Hepatocyte (in vitro differentiated cells): ENCODE results near the gene MTFP1. TPM values are rescaled to one million over a fixed set of nuclear protein-coding genes. Genes with fewer than 3 reads are reported as not detected.

Source experiments
- DNase-seq: peaks from one replicate; pipeline ENCODE4 v3.0.0-alpha.2; 2016; ENCODE audit warnings: low spot score
- H2AFZ ChIP-seq: fragments of 200-600 bp; sonication (generic); 2 replicates; pipeline ENCODE4 v1.6.0; 2016; ENCODE audit warnings: antibody characterized with exemption, mild to moderate bottlenecking
- H3K27ac ChIP-seq: fragments of 200-600 bp; sonication (generic); 2 replicates; pipeline ENCODE4 v1.5.1; 2016; ENCODE audit warnings: mild to moderate bottlenecking
- H3K27me3 ChIP-seq: fragments of 200-600 bp; sonication (generic); 2 replicates; pipeline ENCODE4 v1.6.1; 2016
- H3K36me3 ChIP-seq: fragments of 200-600 bp; sonication (generic); replicated peaks from 2 replicates; pipeline ENCODE4 v1.5.1; 2016; ENCODE audit warnings: low read depth; ENCODE audit not compliant: insufficient read depth
- H3K4me1 ChIP-seq: fragments of 200-600 bp; sonication (generic); 2 replicates; pipeline ENCODE4 v1.5.1; 2016; ENCODE audit warnings: mild to moderate bottlenecking, moderate library complexity; ENCODE audit not compliant: insufficient read depth
- H3K4me2 ChIP-seq: fragments of 200-600 bp; sonication (generic); 2 replicates; pipeline ENCODE4 v1.6.0; 2016
- H3K4me3 ChIP-seq: fragments of 200-600 bp; sonication (generic); 2 replicates; pipeline ENCODE4 v1.5.1; 2016; ENCODE audit warnings: mild to moderate bottlenecking
- H3K79me2 ChIP-seq: fragments of 200-600 bp; sonication (generic); 2 replicates; pipeline ENCODE4 v1.6.0; 2017; ENCODE audit warnings: mild to moderate bottlenecking
- H3K9me2 ChIP-seq: fragments of 200-600 bp; sonication (generic); replicated peaks from 2 replicates; pipeline ENCODE4 v1.6.0; 2017; ENCODE audit warnings: mild to moderate bottlenecking; ENCODE audit not compliant: insufficient read depth
- H3K9me3 ChIP-seq: fragments of 200-600 bp; sonication (generic); 2 replicates; pipeline ENCODE4 v1.5.1; 2016; ENCODE audit warnings: low read depth, mild to moderate bottlenecking
- H4K20me1 ChIP-seq: fragments of 200-600 bp; sonication (generic); 2 replicates; pipeline ENCODE4 v1.6.0; 2016; ENCODE audit warnings: mild to moderate bottlenecking; ENCODE audit not compliant: insufficient read depth, poor library complexity, severe bottlenecking
- EZH2 ChIP-seq: fragments of 200-600 bp; sonication (generic); IDR thresholded peaks from 2 replicates; pipeline ENCODE4 v1.6.1; 2016; ENCODE audit warnings: antibody characterized with exemption, mild to moderate bottlenecking, borderline replicate concordance
- EZH2phosphoT487 ChIP-seq: fragments of 200-600 bp; sonication (generic); IDR thresholded peaks from one replicate; pipeline ENCODE4 v1.6.1; 2018; ENCODE audit warnings: antibody characterized with exemption, mild to moderate bottlenecking, low read depth, moderate library complexity; ENCODE audit not compliant: unreplicated experiment, severe bottlenecking
- WGBS: methylation state at CpG from one replicate; pipeline ENCODE4 v1.1.6; 2016; ENCODE audit warnings: low lambda C conversion rate; ENCODE audit errors: missing lambda C conversion rate; 5-methylcytosine and 5-hydroxymethylcytosine counted together
- polyA plus RNA-seq: library from polyadenylated mRNA; unstranded; fragments of >200 nt; fragmentation: Nextera tagmentation; extraction: Ambion mirVana; gene quantifications from 2 replicates; pipeline ENCODE4 v1.2.1, GENCODE V29; 2016
- total RNA-seq: library from RNA; depleted of rRNA; stranded (reverse); fragments of >200 nt; gene quantifications from 2 replicates; pipeline ENCODE4 v1.2.3, GENCODE V29; 2014
- TF ChIP-seq, protein P1 (sequence below): fragments of 200-600 bp; sonication (generic); IDR thresholded peaks from 2 replicates; pipeline ENCODE4 v1.5.1; 2016; ENCODE audit warnings: antibody characterized with exemption, mild to moderate bottlenecking; ENCODE audit not compliant: poor library complexity

MTFP1 gene
- total and polyA plus RNA-seq, 2 experiments from 2014 or later, result 16.3 to 22.3 TPM

GRCh38 chr22:30432520-30432919, 7.0 kb downstream of the MTFP1 start:
- Histone ChIP-seq H2AFZ (no peak overlapping the region), H3K9me2 (no peaks in the 10 kb centered on the region), H3K27ac (no peak overlapping the region), H3K36me3 (no peaks in the 10 kb centered on the region), H4K20me1 (no peaks in the 10 kb centered on the region), H3K4me2 (no peak overlapping the region), H3K79me2 (no peaks in the 10 kb centered on the region), H3K27me3 (no peaks in the 10 kb centered on the region), H3K4me1 (no peaks in the 10 kb centered on the region), H3K4me3 (no peak overlapping the region), H3K9me3 (no peaks in the 10 kb centered on the region)
- TF ChIP-seq EZH2 (no peak), EZH2phosphoT487 (no peak)
- TF ChIP-seq, protein P1, sequence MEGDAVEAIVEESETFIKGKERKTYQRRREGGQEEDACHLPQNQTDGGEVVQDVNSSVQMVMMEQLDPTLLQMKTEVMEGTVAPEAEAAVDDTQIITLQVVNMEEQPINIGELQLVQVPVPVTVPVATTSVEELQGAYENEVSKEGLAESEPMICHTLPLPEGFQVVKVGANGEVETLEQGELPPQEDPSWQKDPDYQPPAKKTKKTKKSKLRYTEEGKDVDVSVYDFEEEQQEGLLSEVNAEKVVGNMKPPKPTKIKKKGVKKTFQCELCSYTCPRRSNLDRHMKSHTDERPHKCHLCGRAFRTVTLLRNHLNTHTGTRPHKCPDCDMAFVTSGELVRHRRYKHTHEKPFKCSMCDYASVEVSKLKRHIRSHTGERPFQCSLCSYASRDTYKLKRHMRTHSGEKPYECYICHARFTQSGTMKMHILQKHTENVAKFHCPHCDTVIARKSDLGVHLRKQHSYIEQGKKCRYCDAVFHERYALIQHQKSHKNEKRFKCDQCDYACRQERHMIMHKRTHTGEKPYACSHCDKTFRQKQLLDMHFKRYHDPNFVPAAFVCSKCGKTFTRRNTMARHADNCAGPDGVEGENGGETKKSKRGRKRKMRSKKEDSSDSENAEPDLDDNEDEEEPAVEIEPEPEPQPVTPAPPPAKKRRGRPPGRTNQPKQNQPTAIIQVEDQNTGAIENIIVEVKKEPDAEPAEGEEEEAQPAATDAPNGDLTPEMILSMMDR, result no peak
- 34% methylated on average over 2 of the region's 2 CpGs for WGBS
- no peak for DNase-seq

DNA sequence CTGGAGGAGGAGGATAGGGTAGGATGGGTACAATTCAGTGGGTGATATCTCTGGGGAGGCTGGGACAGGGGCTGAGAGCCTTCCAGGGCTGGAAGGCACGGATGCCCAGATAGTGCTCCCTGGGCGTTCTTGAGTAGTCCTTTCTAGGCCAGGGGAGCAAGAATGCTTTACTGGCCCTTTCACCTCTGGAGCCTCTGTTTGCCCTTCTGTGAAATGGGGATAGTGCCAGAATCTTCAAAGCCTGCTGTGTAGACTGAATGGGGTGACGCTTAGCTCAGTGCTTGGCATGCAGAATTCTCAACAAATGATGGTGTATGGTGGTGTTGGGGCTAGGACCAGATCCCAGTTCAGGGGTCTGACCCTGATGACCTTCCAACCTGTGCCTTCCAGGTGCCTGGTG, 7.7 kb downstream of the MTFP1 start:
- TF ChIP-seq EZH2phosphoT487, result no peak
- TF ChIP-seq, protein P1, result no peak
- Histone ChIP-seq H3K4me1 (no peaks in the 10 kb centered on the region), H2AFZ (no peak overlapping the region), H3K9me3 (no peaks in the 10 kb centered on the region), H4K20me1 (no peaks in the 10 kb centered on the region), H3K27me3 (no peaks in the 10 kb centered on the region), H3K36me3 (no peaks in the 10 kb centered on the region), H3K79me2 (no peaks in the 10 kb centered on the region), H3K9me2 (no peaks in the 10 kb centered on the region), H3K4me3 (no peak overlapping the region), H3K27ac (no peak overlapping the region), H3K4me2 (no peak overlapping the region)
- DNase-seq, result no peak
- WGBS, result 98% methylated on average over 3 of the region's 3 CpGs

- no peaks in the 10 kb centered on the region for H4K20me1 ChIP-seq
- no peaks in the 10 kb centered on the region for H3K9me3 ChIP-seq
- DNase-seq, result no peak
- H3K27me3 ChIP-seq, result no peaks in the 10 kb centered on the region
- H3K79me2 ChIP-seq, result no peaks in the 10 kb centered on the region
- H3K36me3 ChIP-seq, result no peaks in the 10 kb centered on the region
- no peaks in the 10 kb centered on the region for H3K4me1 ChIP-seq
- WGBS, result 100% methylated on average over 1 of the region's 1 CpG
- H3K27ac ChIP-seq, result no peak overlapping the region
- no peak overlapping the region for H3K4me2 ChIP-seq
- H3K9me2 ChIP-seq, result no peaks in the 10 kb centered on the region
- no peak overlapping the region for H3K4me3 ChIP-seq
- H2AFZ ChIP-seq, result no peak overlapping the region
- no peak for TF ChIP-seq EZH2phosphoT487
- TF ChIP-seq, protein P1, result no peak
- no peak for TF ChIP-seq EZH2
Observed at GRCh38 chr22:30433773-30434172, 8.2 kb downstream of the MTFP1 start.

- DNase-seq, result no peak
- no peaks in the 10 kb centered on the region for H3K9me2 ChIP-seq
- no peaks in the 10 kb centered on the region for H3K36me3 ChIP-seq
- no peak overlapping the region for H3K4me3 ChIP-seq
- H3K27ac ChIP-seq, result no peak overlapping the region
- no peaks in the 10 kb centered on the region for H4K20me1 ChIP-seq
- H3K79me2 ChIP-seq, result no peaks in the 10 kb centered on the region
- WGBS, result 55% methylated on average over 1 of the region's 1 CpG
- no peaks in the 10 kb centered on the region for H3K4me1 ChIP-seq
- TF ChIP-seq EZH2phosphoT487, result no peak
- TF ChIP-seq EZH2, result no peak
- TF ChIP-seq, protein P1, result no peak
- no peak overlapping the region for H2AFZ ChIP-seq
- H3K9me3 ChIP-seq, result no peaks in the 10 kb centered on the region
- H3K4me2 ChIP-seq, result no peak overlapping the region
- H3K27me3 ChIP-seq, result no peaks in the 10 kb centered on the region
Observed at GRCh38 chr22:30434843-30435242, 9.3 kb downstream of the MTFP1 start.
